HepG2 (cell line): ENCODE results near the gene NIPAL3. TPM values are rescaled to one million over a fixed set of nuclear protein-coding genes. Genes with fewer than 3 reads are reported as not detected.

Experiments
- ATAC-seq: fragments of 200-7000 bp; cut with Tn5 transposase; 3 replicates; pipeline ENCODE4 v1.9.1; 2020; ENCODE audit warnings: mild to moderate bottlenecking, moderate library complexity
- BruUV-seq: library from RNA; stranded (reverse); fragments of 400-500 nt; replicated peaks from 2 replicates; lab custom pipeline; 2021; lab: Mats Ljungman, UMichigan
- CTCF ChIA-PET: fragments of 300-600 bp; formaldehyde crosslinking; extraction: SDS; loops from one replicate; lab custom pipeline; 2021; ENCODE audit warnings: low total read pairs, inconsistent platforms, low intra/inter-chr PET ratio; lab: Yijun Ruan, JAX
- POLR2A ChIA-PET: fragments of 350-600 bp; sonication (Branson Sonifier 250); formaldehyde crosslinking; loops from one replicate; lab custom pipeline; 2020; ENCODE audit warnings: antibody characterized with exemption, inconsistent platforms; lab: Yijun Ruan, JAX
- DNase-seq: peaks from one replicate; pipeline ENCODE4 v3.0.0-alpha.2; 2015; ENCODE audit warnings: low spot score
- FAIRE-seq: peaks from 3 replicates; lab custom pipeline; 2011; peaks lifted over from hg19 to GRCh38; lab: Jason Lieb, UNC
- H2AFZ ChIP-seq: one replicate; pipeline ENCODE4 v1.6.1; 2011; ENCODE audit warnings: low read length, inconsistent platforms
- H3K27ac ChIP-seq: fragments of 300-600 bp; 3 replicates; pipeline ENCODE4 v1.8.0; 2011; ENCODE audit warnings: mixed run types, mild to moderate bottlenecking, mixed read lengths, low read length, inconsistent platforms; ENCODE audit not compliant: insufficient read depth; ENCODE audit errors: extremely low read length
- H3K27me3 ChIP-seq, 2 experiments: fragments of 200-600 bp in 1 of 2; 2 replicates in 1 of 2; 3 replicates in 1 of 2; pipeline versions ENCODE4 v1.6.0 to v1.8.0; 2011; ENCODE audit warnings: low read length in 2 of 2, mild to moderate bottlenecking in 2 of 2, moderate library complexity in 2 of 2, inconsistent platforms in 1 of 2; ENCODE audit not compliant: insufficient read depth in 2 of 2, control insufficient read depth in 1 of 2
- H3K36me3 ChIP-seq, 2 experiments: fragments of 200-600 bp in 1 of 2; replicated peaks in 1 of 2; 2 replicates in 1 of 2; 3 replicates in 1 of 2; pipeline versions ENCODE4 v1.5.1 to v1.8.0; 2011; ENCODE audit warnings: low read length in 2 of 2, inconsistent platforms in 1 of 2; ENCODE audit not compliant: insufficient read depth in 2 of 2, control insufficient read depth in 1 of 2
- H3K4me1 ChIP-seq: 2 replicates; pipeline ENCODE4 v1.5.1; 2012; ENCODE audit warnings: low read length, inconsistent platforms; ENCODE audit not compliant: insufficient read depth
- H3K4me2 ChIP-seq: 2 replicates; pipeline ENCODE4 v1.6.0; 2011; ENCODE audit warnings: low read depth, low read length, inconsistent platforms
- H3K4me3 ChIP-seq, 3 experiments: fragments of 200-600 bp in 1 of 3; sonication (generic), shearing (Covaris generic) in 1 of 3; replicated peaks in 1 of 3; 2 replicates each; pipeline ENCODE4 v1.5.1; 2011 to 2016; ENCODE audit warnings: low read length in 3 of 3, inconsistent platforms in 2 of 3, low read depth in 2 of 3, mild to moderate bottlenecking in 2 of 3, control low read depth in 1 of 3, mixed read lengths in 1 of 3; ENCODE audit not compliant: insufficient read depth in 1 of 3
- H3K79me2 ChIP-seq: one replicate; pipeline ENCODE4 v1.6.1; 2011; ENCODE audit warnings: low read length, inconsistent platforms; ENCODE audit not compliant: insufficient read depth
- H3K9ac ChIP-seq: 2 replicates; pipeline ENCODE4 v1.6.0; 2011; ENCODE audit warnings: mild to moderate bottlenecking, low read depth, low read length, inconsistent platforms; ENCODE audit not compliant: insufficient read depth
- H3K9me3 ChIP-seq: 2 replicates; pipeline ENCODE4 v1.5.1; 2012; ENCODE audit warnings: mild to moderate bottlenecking, low read length
- H4K20me1 ChIP-seq: 2 replicates; pipeline ENCODE4 v1.6.0; 2011; ENCODE audit warnings: inconsistent platforms, mild to moderate bottlenecking, low read length, moderate library complexity; ENCODE audit not compliant: insufficient read depth
- FLYWCH1 ChIP-seq: sonication (generic); formaldehyde crosslinking; IDR thresholded peaks from 2 replicates; pipeline ENCODE4 v1.8.1; 2023; ENCODE audit warnings: mild to moderate bottlenecking, missing genetic modification reagents
- FOXM1 ChIP-seq: sonication (generic); formaldehyde crosslinking; IDR thresholded peaks from 2 replicates; pipeline ENCODE4 v1.5.0; 2020; ENCODE audit warnings: missing genetic modification reagents
- SOX13 ChIP-seq, 3 experiments: fragments of 450-650 bp in 1 of 3; sonication (generic) in 1 of 3; formaldehyde crosslinking in 1 of 3; IDR thresholded peaks in 2 of 3; conservative IDR thresholded peaks in 1 of 3; 2 replicates each; pipeline versions ENCODE4 v1.5.0 to v1.6.1; 2016 to 2020; ENCODE audit warnings: antibody characterized with exemption in 1 of 3, mild to moderate bottlenecking in 1 of 3, missing compliant biosample characterization in 1 of 3, missing genetic modification reagents in 1 of 3, moderate library complexity in 1 of 3
- SRSF9 ChIP-seq: fragments of 200-400 bp; formaldehyde crosslinking; IDR thresholded peaks from 2 replicates; pipeline ENCODE4 v1.6.1; 2018; ENCODE audit warnings: borderline replicate concordance, mild to moderate bottlenecking, low read depth, low read length; ENCODE audit not compliant: insufficient read depth, poor library complexity, severe bottlenecking
- ZNF329 ChIP-seq: sonication (generic); formaldehyde crosslinking; IDR thresholded peaks from 2 replicates; pipeline ENCODE4 v1.9.0; 2021; ENCODE audit warnings: low read depth, mild to moderate bottlenecking, missing genetic modification reagents
- ZNF510 ChIP-seq: sonication (generic); formaldehyde crosslinking; IDR thresholded peaks from 2 replicates; pipeline ENCODE4 v1.4.0; 2020; ENCODE audit warnings: low read depth, mild to moderate bottlenecking, missing genetic modification reagents
- ZNF556 ChIP-seq: sonication (generic); formaldehyde crosslinking; IDR thresholded peaks from 2 replicates; pipeline ENCODE4 v1.4.0; 2020; ENCODE audit warnings: mild to moderate bottlenecking, missing genetic modification reagents, borderline replicate concordance
- ZNF557 ChIP-seq: sonication (generic); formaldehyde crosslinking; IDR thresholded peaks from 2 replicates; pipeline ENCODE4 v1.4.0; 2020; ENCODE audit warnings: missing genetic modification reagents
- ZNF891 ChIP-seq: sonication (generic); formaldehyde crosslinking; IDR thresholded peaks from 2 replicates; pipeline ENCODE4 v1.5.0; 2020; ENCODE audit warnings: mild to moderate bottlenecking, missing genetic modification reagents
- WGBS: methylation state at CpG from one replicate; pipeline ENCODE4 v1.1.6; 2017; ENCODE audit warnings: low lambda C conversion rate; 5-methylcytosine and 5-hydroxymethylcytosine counted together
- in situ Hi-C: cut with HindIII; loops from 2 replicates; pipeline ENCODE4 v1.10.0; 2017; ENCODE audit warnings: low pct_unique_long_range_greater_than_20kb; ENCODE audit not compliant: extremely low pct_ligation_motif_present
- intact Hi-C: fragments of 100-400 bp; cut with micrococcal nuclease; formaldehyde crosslinking; loops from one replicate; pipeline ENCODE4 v1.10.0; 2022; ENCODE audit not compliant: unreplicated experiment
- polyA plus RNA-seq, 8 experiments: library from polyadenylated mRNA; depleted of rRNA in 3 of 8; stranded (reverse) in 7 of 8; unstranded in 1 of 8; fragments of >200 nt; fragmentation: Illumina TruSeq in 4 of 8; extraction: Trizol in 4 of 8; gene quantifications; 2 replicates each; pipeline versions ENCODE4 v1.2.1 to v1.2.3, GENCODE V29; 2011 to 2016; ENCODE audit warnings: low read depth in 4 of 8, missing spikeins in 1 of 8, mixed read lengths in 1 of 8; ENCODE audit not compliant: insufficient read depth in 1 of 8
- total RNA-seq, 5 experiments: library from RNA; depleted of rRNA; stranded (reverse); fragments of >200 nt; fragmentation: Illumina TruSeq; extraction: Trizol; gene quantifications; 2 replicates each; pipeline ENCODE4 v1.2.3, GENCODE V29; 2016; ENCODE audit warnings: low read depth in 1 of 5
- TF ChIP-seq, protein P1 (sequence below): IDR thresholded peaks from 2 replicates; pipeline ENCODE4 v1.6.1; 2016; ENCODE audit warnings: control low read depth

The NIPAL3 gene
- total and polyA plus RNA-seq, 2 of the 13 experiments (the other 11 are each of a cell fraction or from before 2014, with no cell fraction given): 5.6 to 8.6 TPM

DNA sequence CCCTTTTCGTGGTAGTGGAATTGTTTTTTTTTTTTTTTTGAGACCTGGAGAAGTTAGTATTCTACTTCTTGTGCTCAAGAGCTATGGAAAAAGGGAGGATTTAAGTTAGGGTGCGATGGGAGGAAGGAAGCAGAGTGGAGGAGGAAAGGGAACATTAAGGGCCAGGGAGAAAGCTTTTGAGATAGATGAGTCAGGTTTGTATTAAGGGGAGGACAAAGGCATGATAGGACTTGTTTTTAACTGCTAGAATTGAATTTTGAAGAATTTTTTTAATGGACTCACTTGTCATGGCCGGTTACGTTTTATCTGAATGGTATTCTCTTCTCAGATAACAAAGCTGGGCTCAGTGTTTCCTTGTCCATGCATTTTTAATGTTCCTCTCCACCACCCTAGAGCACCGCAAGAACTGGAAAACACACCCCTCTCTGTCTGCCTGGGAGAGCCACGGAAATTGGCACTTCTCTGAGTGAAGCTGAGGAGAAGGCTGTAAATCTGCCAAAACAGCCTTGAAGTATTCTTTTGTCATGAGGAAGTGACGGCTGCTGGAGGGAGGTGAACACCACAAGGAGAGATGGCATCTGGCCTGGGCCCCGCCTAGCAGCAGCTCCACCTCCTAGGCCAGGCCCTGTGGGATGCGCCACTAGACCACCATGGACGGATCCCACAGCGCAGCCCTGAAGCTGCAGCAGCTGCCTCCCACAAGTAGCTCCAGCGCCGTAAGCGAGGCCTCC lies 3.5 kb downstream of the NIPAL3 start:
- TF ChIP-seq SRSF9 (no peak), FLYWCH1 (CRISPR knock-in tag) (no peak), ZNF510 (CRISPR knock-in tag) (no peak), ZNF329 (CRISPR knock-in tag) (no peak), ZNF891 (CRISPR knock-in tag) (no peak), ZNF557 (CRISPR knock-in tag) (no peak), ZNF556 (no peak), FOXM1 (CRISPR knock-in tag) (no peak), SOX13 (IDR thresholded peaks at IDR 0.05) (no peak), SOX13 (CRISPR knock-in tag; conservative IDR thresholded peaks at IDR 0.05 in 1 of 2, IDR thresholded peaks at IDR 0.05 in 1 of 2) (no peak)
- TF ChIP-seq, protein P1, sequence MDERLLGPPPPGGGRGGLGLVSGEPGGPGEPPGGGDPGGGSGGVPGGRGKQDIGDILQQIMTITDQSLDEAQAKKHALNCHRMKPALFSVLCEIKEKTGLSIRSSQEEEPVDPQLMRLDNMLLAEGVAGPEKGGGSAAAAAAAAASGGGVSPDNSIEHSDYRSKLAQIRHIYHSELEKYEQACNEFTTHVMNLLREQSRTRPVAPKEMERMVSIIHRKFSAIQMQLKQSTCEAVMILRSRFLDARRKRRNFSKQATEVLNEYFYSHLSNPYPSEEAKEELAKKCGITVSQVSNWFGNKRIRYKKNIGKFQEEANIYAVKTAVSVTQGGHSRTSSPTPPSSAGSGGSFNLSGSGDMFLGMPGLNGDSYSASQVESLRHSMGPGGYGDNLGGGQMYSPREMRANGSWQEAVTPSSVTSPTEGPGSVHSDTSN (CRISPR knock-in tag): no peak
- H3K4me3 ChIP-seq: no peak overlapping the region
- no peaks in the 10 kb centered on the region for H4K20me1 ChIP-seq
- POLR2A ChIA-PET: interaction anchor here (0.7 kb wide), 1 partner anchor 60 kb away, joined by 4 read pairs; no protein-coding TSS in a partner anchor
- H3K36me3 ChIP-seq: peaks cover 0 to 10% of the 10 kb centered on the region in 2 experiments; a peak in 1 of 5 replicates
- FAIRE-seq (no peak), ATAC-seq (no peak), DNase-seq (no peak)
- in situ Hi-C loops (no loop called here), intact Hi-C loops (loop anchor here (10.0 kb wide), 1 partner anchor 86 kb away; the partner anchor contains the start of gene RCAN3)
- no peak overlapping the region for H3K4me2 ChIP-seq
- BruUV-seq: no TSS peak
- H3K27me3 ChIP-seq: no peaks in the 10 kb centered on the region
- H3K9ac ChIP-seq: no peak overlapping the region
- peaks cover 28% of the 10 kb centered on the region for H3K4me1 ChIP-seq
- no peak overlapping the region for H2AFZ ChIP-seq
- H3K9me3 ChIP-seq: no peaks in the 10 kb centered on the region
- no peak overlapping the region for H3K27ac ChIP-seq
- CTCF ChIA-PET: no interaction called here
- no peaks in the 10 kb centered on the region for H3K79me2 ChIP-seq
- 92% methylated on average over 8 of the region's 14 CpGs for WGBS
